Epithelial cell of proximal tubule (primary cell): ENCODE data around the gene SLF1. TPM values are rescaled to one million over a fixed set of nuclear protein-coding genes. Genes with fewer than 3 reads are reported as not detected.

Experiments
- DNase-seq: peaks from one replicate; pipeline ENCODE4 v3.0.0-alpha.2; 2011; ENCODE audit warnings: low read depth
- H3K4me3 ChIP-seq: 2 replicates; pipeline ENCODE4 v1.5.1; 2011; ENCODE audit warnings: low read depth, mild to moderate bottlenecking, low read length
- total RNA-seq: library from RNA; depleted of rRNA; stranded (reverse); fragments of >200 nt; gene quantifications from 2 replicates; pipeline ENCODE4 v1.2.3, GENCODE V29; 2015
- TF ChIP-seq, protein P1 (sequence below): conservative IDR thresholded peaks from 2 replicates; pipeline ENCODE4 v1.5.1; 2012; ENCODE audit warnings: low read depth, mild to moderate bottlenecking, low read length

SLF1 gene
- total RNA-seq, 1 donor from 2014 or later, result 8.9 TPM

GRCh38 chr5:94731471-94731870 is 113.0 kb downstream of the SLF1 start:
- no peak overlapping the region for H3K4me3 ChIP-seq
- TF ChIP-seq, protein P1, sequence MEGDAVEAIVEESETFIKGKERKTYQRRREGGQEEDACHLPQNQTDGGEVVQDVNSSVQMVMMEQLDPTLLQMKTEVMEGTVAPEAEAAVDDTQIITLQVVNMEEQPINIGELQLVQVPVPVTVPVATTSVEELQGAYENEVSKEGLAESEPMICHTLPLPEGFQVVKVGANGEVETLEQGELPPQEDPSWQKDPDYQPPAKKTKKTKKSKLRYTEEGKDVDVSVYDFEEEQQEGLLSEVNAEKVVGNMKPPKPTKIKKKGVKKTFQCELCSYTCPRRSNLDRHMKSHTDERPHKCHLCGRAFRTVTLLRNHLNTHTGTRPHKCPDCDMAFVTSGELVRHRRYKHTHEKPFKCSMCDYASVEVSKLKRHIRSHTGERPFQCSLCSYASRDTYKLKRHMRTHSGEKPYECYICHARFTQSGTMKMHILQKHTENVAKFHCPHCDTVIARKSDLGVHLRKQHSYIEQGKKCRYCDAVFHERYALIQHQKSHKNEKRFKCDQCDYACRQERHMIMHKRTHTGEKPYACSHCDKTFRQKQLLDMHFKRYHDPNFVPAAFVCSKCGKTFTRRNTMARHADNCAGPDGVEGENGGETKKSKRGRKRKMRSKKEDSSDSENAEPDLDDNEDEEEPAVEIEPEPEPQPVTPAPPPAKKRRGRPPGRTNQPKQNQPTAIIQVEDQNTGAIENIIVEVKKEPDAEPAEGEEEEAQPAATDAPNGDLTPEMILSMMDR, result no peak
- DNase-seq, result no peak

DNA sequence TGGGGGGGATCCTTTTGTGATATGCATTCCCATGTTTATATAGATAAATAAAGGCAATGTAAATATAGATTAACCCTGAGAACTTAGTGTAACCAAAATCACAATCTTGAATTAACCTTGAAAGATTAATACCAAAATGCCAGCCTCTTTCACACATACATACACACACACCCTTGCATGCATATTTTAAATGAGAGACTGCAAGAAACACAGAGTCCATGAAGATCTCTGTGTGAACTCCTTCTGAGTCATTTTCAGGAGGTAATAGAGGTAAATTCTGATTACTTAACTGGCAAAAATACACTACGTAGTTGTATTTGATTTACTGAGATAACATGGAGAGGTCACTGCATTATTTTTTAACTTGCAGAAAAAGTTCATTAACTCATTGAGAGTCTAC is 118.0 kb downstream of the SLF1 start:
- no peak overlapping the region for H3K4me3 ChIP-seq
- TF ChIP-seq, protein P1, result no peak
- no peak for DNase-seq

GRCh38 chr5:94740286-94740685 is 121.8 kb downstream of the SLF1 start:
- TF ChIP-seq, protein P1, result no peak
- no peak for DNase-seq
- no peak overlapping the region for H3K4me3 ChIP-seq

DNA sequence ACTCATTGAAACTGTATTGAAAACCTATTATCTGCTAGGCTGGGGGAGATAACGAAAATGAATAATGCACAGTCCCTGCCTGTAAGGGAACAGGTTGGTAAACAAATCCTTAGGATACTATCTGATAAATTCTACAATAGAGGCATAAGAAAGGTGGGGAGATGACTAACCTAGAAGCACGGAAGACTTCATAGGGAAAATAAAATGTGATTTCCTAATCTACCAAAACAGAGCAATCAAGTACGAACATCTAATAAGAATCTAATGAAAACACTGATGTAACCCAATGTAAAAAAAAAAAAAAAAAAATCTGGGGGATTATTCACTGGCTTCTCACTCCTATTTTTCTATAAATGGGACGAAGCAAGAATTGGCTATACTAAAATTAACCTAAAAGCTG is 124.4 kb downstream of the SLF1 start:
- TF ChIP-seq, protein P1, result no peak
- DNase-seq, result no peak
- no peak overlapping the region for H3K4me3 ChIP-seq

- TF ChIP-seq, protein P1, result no peak
- H3K4me3 ChIP-seq, result no peak overlapping the region
- no peak for DNase-seq
Observed at GRCh38 chr5:94744906-94745305, 126.4 kb downstream of the SLF1 start.

DNA sequence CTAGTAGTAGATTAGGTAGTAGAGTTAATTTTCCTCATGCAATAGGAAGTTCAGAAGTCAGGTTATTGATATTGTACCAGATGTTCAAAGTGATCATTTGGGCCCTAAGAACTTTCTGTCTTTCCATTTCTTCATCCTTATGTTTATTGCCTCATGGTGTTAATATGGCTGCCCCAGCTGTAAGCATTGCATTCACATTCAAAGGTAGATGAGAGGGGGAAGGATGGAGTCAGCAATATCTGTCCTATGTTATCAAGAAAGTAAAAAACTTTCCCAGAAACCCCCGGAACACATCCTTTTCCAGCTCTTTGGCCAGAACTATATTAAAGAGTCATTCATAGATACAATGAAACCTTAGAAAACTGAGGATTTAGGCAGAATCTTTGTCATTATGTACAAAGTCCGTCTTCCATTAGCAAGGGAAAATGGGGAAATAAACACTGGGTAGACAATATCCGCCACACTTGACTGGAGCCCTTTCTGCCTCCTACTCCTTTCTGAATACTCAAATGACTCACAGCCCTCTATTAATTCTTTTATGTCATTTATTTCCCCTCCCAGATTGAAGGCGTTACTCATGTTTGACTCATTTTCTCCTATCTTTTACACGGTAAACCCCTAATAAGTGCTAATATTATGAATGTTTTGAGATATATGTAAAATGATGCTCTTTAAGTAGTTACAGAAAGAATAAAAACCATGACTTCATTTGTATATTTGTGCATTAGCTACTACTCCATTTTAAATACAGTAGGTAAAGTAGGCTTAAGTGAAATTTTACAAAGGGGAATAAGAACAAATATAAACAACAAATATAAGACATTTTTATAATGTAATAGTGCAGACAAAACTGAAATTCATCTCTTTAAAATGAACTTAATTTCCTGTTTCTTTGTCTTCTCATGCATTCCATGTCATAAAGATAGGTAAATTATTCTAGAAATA is 127.6 kb downstream of the SLF1 start:
- no peak overlapping the region for H3K4me3 ChIP-seq
- DNase-seq, result peak; percentile 10
- TF ChIP-seq, protein P1, result no peak

DNA sequence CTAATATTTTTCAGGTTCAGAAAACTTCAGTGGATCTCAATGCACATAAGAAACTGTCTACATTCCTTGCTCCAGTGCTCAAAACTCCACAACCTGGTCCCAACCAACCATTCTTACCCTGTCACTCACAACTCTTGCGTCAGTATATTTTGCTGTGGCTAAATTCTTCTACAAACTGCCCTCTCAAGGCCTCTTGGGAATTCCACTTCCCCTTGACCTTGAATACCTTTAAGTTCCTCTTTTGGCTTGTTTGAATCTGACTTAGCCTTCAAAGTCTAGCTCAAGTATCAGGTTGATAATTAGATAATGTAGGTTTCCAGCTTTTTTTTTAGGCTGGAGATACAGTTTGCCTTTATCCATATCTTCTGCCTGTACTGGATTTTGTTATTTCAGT is 128.3 kb downstream of the SLF1 start:
- DNase-seq, result peak; percentile 6
- H3K4me3 ChIP-seq, result no peak overlapping the region
- TF ChIP-seq, protein P1, result no peak
